ENCODE measurements around the gene MARCHF10.

The MARCHF10 gene

GRCh38 chr17:62761884-62762283 lies 46.2 kb downstream of the MARCHF10 start:
- peaks cover 0 to 1% (median 0%) of the 10 kb centered on the region in 5 experiments for H3K27me3 ChIP-seq (replicated peaks in 2 of 5; ENCODE audit: control insufficient read depth in 4 of 5, insufficient read depth in 5 of 5, low read length in 4 of 5)
- H3K36me3 ChIP-seq (ENCODE audit: control insufficient read depth in 4 of 4, insufficient read depth in 4 of 4, low read length in 3 of 4): no peaks in the 10 kb centered on the region
- ChIA-PET CTCF (no interaction called here), POLR2A (no interaction called here)
- H3K4me3 ChIP-seq (ENCODE audit: control insufficient read depth in 1 of 7, extremely low read depth in 1 of 7, insufficient read depth in 4 of 7, low read depth in 2 of 7, low read length in 6 of 7): no peak overlapping the region
- no peak for DNase-seq
- WGBS (ENCODE audit: insufficient coverage): 100% methylated on average over 1 of the region's 7 CpGs
- H3K27ac ChIP-seq (ENCODE audit: insufficient read depth in 1 of 2, low read depth in 1 of 2, low read length in 2 of 2, poor library complexity in 1 of 2, severe bottlenecking in 2 of 2): no peak overlapping the region
- no peaks in the 10 kb centered on the region for H3K4me1 ChIP-seq (ENCODE audit: control extremely low read depth in 1 of 4, control insufficient read depth in 4 of 4, insufficient read depth in 4 of 4, low read length in 3 of 4)
- H3K9me3 ChIP-seq (ENCODE audit: control extremely low read depth in 1 of 5, control insufficient read depth in 4 of 5, insufficient read depth in 2 of 5, low read depth in 1 of 5, low read length in 4 of 5): no peaks in the 10 kb centered on the region

GRCh38 chr17:62760945-62761267 lies 47.2 kb downstream of the MARCHF10 start:
- H3K27ac ChIP-seq (ENCODE audit: insufficient read depth in 1 of 2, low read depth in 1 of 2, low read length in 2 of 2, poor library complexity in 1 of 2, severe bottlenecking in 2 of 2): no peak overlapping the region
- peaks cover 0 to 1% (median 0%) of the 10 kb centered on the region in 5 experiments for H3K27me3 ChIP-seq (replicated peaks in 2 of 5; ENCODE audit: control insufficient read depth in 4 of 5, insufficient read depth in 5 of 5, low read length in 4 of 5)
- no peaks in the 10 kb centered on the region for H3K4me1 ChIP-seq (ENCODE audit: control extremely low read depth in 1 of 4, control insufficient read depth in 4 of 4, insufficient read depth in 4 of 4, low read length in 3 of 4)
- no peak for DNase-seq
- H3K36me3 ChIP-seq (ENCODE audit: control insufficient read depth in 4 of 4, insufficient read depth in 4 of 4, low read length in 3 of 4): no peaks in the 10 kb centered on the region
- POLR2A ChIA-PET: no interaction called here
- H3K9me3 ChIP-seq (ENCODE audit: control extremely low read depth in 1 of 5, control insufficient read depth in 4 of 5, insufficient read depth in 2 of 5, low read depth in 1 of 5, low read length in 4 of 5): no peaks in the 10 kb centered on the region
- CTCF ChIA-PET: no interaction called here
- WGBS (ENCODE audit: insufficient coverage): 100% methylated on average over 1 of the region's 2 CpGs
- H3K4me3 ChIP-seq (ENCODE audit: control insufficient read depth in 1 of 7, extremely low read depth in 1 of 7, insufficient read depth in 4 of 7, low read depth in 2 of 7, low read length in 6 of 7): no peak overlapping the region

- Histone ChIP-seq H3K4me3 (ENCODE audit: control insufficient read depth in 1 of 7, extremely low read depth in 1 of 7, insufficient read depth in 4 of 7, low read depth in 2 of 7, low read length in 6 of 7) (no peak overlapping the region), H3K27me3 (replicated peaks in 2 of 5; ENCODE audit: control insufficient read depth in 4 of 5, insufficient read depth in 5 of 5, low read length in 4 of 5) (peaks cover 0 to 1% (median 0%) of the 10 kb centered on the region in 5 experiments), H3K4me1 (ENCODE audit: control extremely low read depth in 1 of 4, control insufficient read depth in 4 of 4, insufficient read depth in 4 of 4, low read length in 3 of 4) (no peaks in the 10 kb centered on the region), H3K36me3 (ENCODE audit: control insufficient read depth in 4 of 4, insufficient read depth in 4 of 4, low read length in 3 of 4) (no peaks in the 10 kb centered on the region), H3K27ac (ENCODE audit: insufficient read depth in 1 of 2, low read depth in 1 of 2, low read length in 2 of 2, poor library complexity in 1 of 2, severe bottlenecking in 2 of 2) (no peak overlapping the region), H3K9me3 (ENCODE audit: control extremely low read depth in 1 of 5, control insufficient read depth in 4 of 5, insufficient read depth in 2 of 5, low read depth in 1 of 5, low read length in 4 of 5) (no peaks in the 10 kb centered on the region)
- ChIA-PET POLR2A (no interaction called here), CTCF (no interaction called here)
- no peak for DNase-seq
- 90% methylated on average over 11 of the region's 12 CpGs for WGBS (ENCODE audit: insufficient coverage)
Observed at GRCh38 chr17:62760059-62760944, 47.8 kb downstream of the MARCHF10 start.

GRCh38 chr17:62757500-62757951 lies 50.6 kb downstream of the MARCHF10 start:
- ChIA-PET CTCF (no interaction called here), POLR2A (no interaction called here)
- H3K4me3 ChIP-seq (ENCODE audit: control insufficient read depth in 1 of 7, extremely low read depth in 1 of 7, insufficient read depth in 4 of 7, low read depth in 2 of 7, low read length in 6 of 7): no peak overlapping the region
- no peaks in the 10 kb centered on the region for H3K4me1 ChIP-seq (ENCODE audit: control extremely low read depth in 1 of 4, control insufficient read depth in 4 of 4, insufficient read depth in 4 of 4, low read length in 3 of 4)
- no peaks in the 10 kb centered on the region for H3K9me3 ChIP-seq (ENCODE audit: control extremely low read depth in 1 of 5, control insufficient read depth in 4 of 5, insufficient read depth in 2 of 5, low read depth in 1 of 5, low read length in 4 of 5)
- no peaks in the 10 kb centered on the region for H3K36me3 ChIP-seq (ENCODE audit: control insufficient read depth in 4 of 4, insufficient read depth in 4 of 4, low read length in 3 of 4)
- peaks cover 0 to 1% (median 0%) of the 10 kb centered on the region in 5 experiments for H3K27me3 ChIP-seq (replicated peaks in 2 of 5; ENCODE audit: control insufficient read depth in 4 of 5, insufficient read depth in 5 of 5, low read length in 4 of 5)
- H3K27ac ChIP-seq (ENCODE audit: insufficient read depth in 1 of 2, low read depth in 1 of 2, low read length in 2 of 2, poor library complexity in 1 of 2, severe bottlenecking in 2 of 2): no peak overlapping the region
- DNase-seq: no peak
- 100% methylated on average over 1 of the region's 4 CpGs for WGBS (ENCODE audit: insufficient coverage)

GRCh38 chr17:62756198-62756597 lies 51.9 kb downstream of the MARCHF10 start:
- H3K27me3 ChIP-seq (replicated peaks in 2 of 5; ENCODE audit: control insufficient read depth in 4 of 5, insufficient read depth in 5 of 5, low read length in 4 of 5): no peaks in the 10 kb centered on the region
- H3K9me3 ChIP-seq (ENCODE audit: control extremely low read depth in 1 of 5, control insufficient read depth in 4 of 5, insufficient read depth in 2 of 5, low read depth in 1 of 5, low read length in 4 of 5): no peaks in the 10 kb centered on the region
- no peak for DNase-seq
- H3K4me3 ChIP-seq (ENCODE audit: control insufficient read depth in 1 of 7, extremely low read depth in 1 of 7, insufficient read depth in 4 of 7, low read depth in 2 of 7, low read length in 6 of 7): no peak overlapping the region
- no peaks in the 10 kb centered on the region for H3K4me1 ChIP-seq (ENCODE audit: control extremely low read depth in 1 of 4, control insufficient read depth in 4 of 4, insufficient read depth in 4 of 4, low read length in 3 of 4)
- no peak overlapping the region for H3K27ac ChIP-seq (ENCODE audit: insufficient read depth in 1 of 2, low read depth in 1 of 2, low read length in 2 of 2, poor library complexity in 1 of 2, severe bottlenecking in 2 of 2)
- H3K36me3 ChIP-seq (ENCODE audit: control insufficient read depth in 4 of 4, insufficient read depth in 4 of 4, low read length in 3 of 4): no peaks in the 10 kb centered on the region
- ChIA-PET CTCF (no interaction called here), POLR2A (no interaction called here)
- 100% methylated on average over 4 of the region's 4 CpGs for WGBS (ENCODE audit: insufficient coverage)

GRCh38 chr17:62755141-62755851 lies 52.8 kb downstream of the MARCHF10 start:
- DNase-seq: peak in 1 of 3 donors; percentile 5
- ChIA-PET POLR2A (no interaction called here), CTCF (no interaction called here)
- H3K27me3 ChIP-seq (replicated peaks in 2 of 5; ENCODE audit: control insufficient read depth in 4 of 5, insufficient read depth in 5 of 5, low read length in 4 of 5): no peaks in the 10 kb centered on the region
- 96% methylated on average over 8 of the region's 10 CpGs for WGBS (ENCODE audit: insufficient coverage)
- H3K9me3 ChIP-seq (ENCODE audit: control extremely low read depth in 1 of 5, control insufficient read depth in 4 of 5, insufficient read depth in 2 of 5, low read depth in 1 of 5, low read length in 4 of 5): no peaks in the 10 kb centered on the region
- no peaks in the 10 kb centered on the region for H3K36me3 ChIP-seq (ENCODE audit: control insufficient read depth in 4 of 4, insufficient read depth in 4 of 4, low read length in 3 of 4)
- no peak overlapping the region for H3K27ac ChIP-seq (ENCODE audit: insufficient read depth in 1 of 2, low read depth in 1 of 2, low read length in 2 of 2, poor library complexity in 1 of 2, severe bottlenecking in 2 of 2)
- H3K4me1 ChIP-seq (ENCODE audit: control extremely low read depth in 1 of 4, control insufficient read depth in 4 of 4, insufficient read depth in 4 of 4, low read length in 3 of 4): no peaks in the 10 kb centered on the region
- no peak overlapping the region for H3K4me3 ChIP-seq (ENCODE audit: control insufficient read depth in 1 of 7, extremely low read depth in 1 of 7, insufficient read depth in 4 of 7, low read depth in 2 of 7, low read length in 6 of 7)

GRCh38 chr17:62754631-62755030 lies 53.5 kb downstream of the MARCHF10 start:
- Histone ChIP-seq H3K4me3 (ENCODE audit: control insufficient read depth in 1 of 7, extremely low read depth in 1 of 7, insufficient read depth in 4 of 7, low read depth in 2 of 7, low read length in 6 of 7) (no peak overlapping the region), H3K36me3 (ENCODE audit: control insufficient read depth in 4 of 4, insufficient read depth in 4 of 4, low read length in 3 of 4) (no peaks in the 10 kb centered on the region), H3K4me1 (ENCODE audit: control extremely low read depth in 1 of 4, control insufficient read depth in 4 of 4, insufficient read depth in 4 of 4, low read length in 3 of 4) (no peaks in the 10 kb centered on the region), H3K9me3 (ENCODE audit: control extremely low read depth in 1 of 5, control insufficient read depth in 4 of 5, insufficient read depth in 2 of 5, low read depth in 1 of 5, low read length in 4 of 5) (no peaks in the 10 kb centered on the region), H3K27ac (ENCODE audit: insufficient read depth in 1 of 2, low read depth in 1 of 2, low read length in 2 of 2, poor library complexity in 1 of 2, severe bottlenecking in 2 of 2) (no peak overlapping the region), H3K27me3 (replicated peaks in 2 of 5; ENCODE audit: control insufficient read depth in 4 of 5, insufficient read depth in 5 of 5, low read length in 4 of 5) (no peaks in the 10 kb centered on the region)
- DNase-seq: no peak
- ChIA-PET CTCF (no interaction called here), POLR2A (no interaction called here)
- no CpG with 5 or more reads among the region's 4 CpGs for WGBS (ENCODE audit: insufficient coverage)
